ENCODE measurements around the gene LARP1.
A peak's percentile ranks its signal among the peaks of the same experiment; 100 is the strongest.

Gene LARP1

GRCh38 chr5:154788212-154788611 is 33.0 kb downstream of the LARP1 start:
- no peak for DNase-seq (ENCODE audit: low spot score)
- FAIRE-seq: no peak

GRCh38 chr5:154791535-154791934 is 36.4 kb downstream of the LARP1 start:
- DNase-seq (ENCODE audit: low spot score) (no peak), FAIRE-seq (no peak)

- DNase-seq (ENCODE audit: low spot score) (no peak), FAIRE-seq (no peak)
These were observed 38.7 kb downstream of the LARP1 start for GRCh38 chr5:154793599-154794524.

GRCh38 chr5:154794525-154795234 is 39.5 kb downstream of the LARP1 start:
- FAIRE-seq: no peak
- no peak for DNase-seq (ENCODE audit: low spot score)

GRCh38 chr5:154795235-154795596 is 40.0 kb downstream of the LARP1 start:
- DNase-seq (ENCODE audit: low spot score): no peak
- no peak for FAIRE-seq

GRCh38 chr5:154797762-154798161 is 42.6 kb downstream of the LARP1 start:
- DNase-seq (ENCODE audit: low spot score) (no peak), FAIRE-seq (no peak)

GRCh38 chr5:154800582-154800981 is 45.4 kb downstream of the LARP1 start:
- no peak for FAIRE-seq
- no peak for DNase-seq (ENCODE audit: low spot score)

GRCh38 chr5:154801083-154801482 is 45.9 kb downstream of the LARP1 start:
- peak; percentile 48 for FAIRE-seq
- peak; percentile 13 for DNase-seq (ENCODE audit: low spot score)

- DNase-seq (ENCODE audit: low spot score) (no peak), FAIRE-seq (no peak)
These were observed 46.9 kb downstream of the LARP1 start for GRCh38 chr5:154802050-154802449.

- DNase-seq (ENCODE audit: low spot score): no peak
- FAIRE-seq: no peak
These were observed 51.0 kb downstream of the LARP1 start for GRCh38 chr5:154806176-154806575.

GRCh38 chr5:154811239-154811638 is 56.1 kb downstream of the LARP1 start:
- FAIRE-seq (no peak), DNase-seq (ENCODE audit: low spot score) (no peak)

- DNase-seq (ENCODE audit: low spot score): peak; percentile 35
- FAIRE-seq: no peak
These were observed 56.7 kb downstream of the LARP1 start for GRCh38 chr5:154811653-154812465.

- no peak for DNase-seq (ENCODE audit: low spot score)
- FAIRE-seq: no peak
These were observed 58.0 kb downstream of the LARP1 start for GRCh38 chr5:154813158-154813557.

- no peak for FAIRE-seq
- DNase-seq (ENCODE audit: low spot score): no peak
These were observed 58.6 kb downstream of the LARP1 start for GRCh38 chr5:154813736-154814135.

- DNase-seq (ENCODE audit: low spot score): no peak
- FAIRE-seq: no peak
These were observed 59.8 kb downstream of the LARP1 start for GRCh38 chr5:154815025-154815424.

GRCh38 chr5:154815684-154816247 is 60.6 kb downstream of the LARP1 start:
- no peak for DNase-seq (ENCODE audit: low spot score)
- FAIRE-seq: no peak

GRCh38 chr5:154816891-154817492 is 61.8 kb downstream of the LARP1 start:
- FAIRE-seq: no peak

GRCh38 chr5:154817815-154818214 is 62.6 kb downstream of the LARP1 start:
- FAIRE-seq: no peak
- DNase-seq (ENCODE audit: low spot score): no peak

More at GRCh38 chr5:154816891-154817492, 61.8 kb downstream of the LARP1 start:
- no peak for DNase-seq (ENCODE audit: low spot score)

- no peak for DNase-seq (ENCODE audit: low spot score)
- no peak for FAIRE-seq
These were observed 63.4 kb downstream of the LARP1 start for GRCh38 chr5:154818471-154819116.

- DNase-seq (ENCODE audit: low spot score) (no peak), FAIRE-seq (no peak)
These were observed 64.4 kb downstream of the LARP1 start for GRCh38 chr5:154819546-154819945.

Measured in RCC 7860 (cell line).